ENCODE data around the gene EMC8.

EMC8 gene

GRCh38 chr16:85781695-85782370 lies 17.5 kb downstream of the EMC8 start:
- no peak for DNase-seq

- no peak for DNase-seq
Observed at GRCh38 chr16:85781156-85781555, 18.2 kb downstream of the EMC8 start.

GRCh38 chr16:85780281-85780680 lies 19.1 kb downstream of the EMC8 start:
- no peak for DNase-seq

GRCh38 chr16:85778873-85779272 lies 20.5 kb downstream of the EMC8 start:
- DNase-seq = no peak

- no peak for DNase-seq
Observed at GRCh38 chr16:85777583-85778310, 21.6 kb downstream of the EMC8 start.

- DNase-seq = no peak
Observed at GRCh38 chr16:85774811-85775210, 24.5 kb downstream of the EMC8 start.

- DNase-seq = no peak
Observed at GRCh38 chr16:85774136-85774535, 25.2 kb downstream of the EMC8 start.

GRCh38 chr16:85773044-85773443 lies 26.3 kb downstream of the EMC8 start:
- DNase-seq = no peak

GRCh38 chr16:85770741-85771140 lies 28.6 kb downstream of the EMC8 start:
- no peak for DNase-seq

GRCh38 chr16:85768199-85768598 lies 31.1 kb downstream of the EMC8 start:
- no peak for DNase-seq

GRCh38 chr16:85767531-85767930 lies 31.8 kb downstream of the EMC8 start:
- DNase-seq = no peak

- DNase-seq = no peak
Observed at GRCh38 chr16:85765767-85766166, 33.6 kb downstream of the EMC8 start.

GRCh38 chr16:85765211-85765610 lies 34.1 kb downstream of the EMC8 start:
- DNase-seq = no peak

GRCh38 chr16:85763616-85764015 lies 35.7 kb downstream of the EMC8 start:
- DNase-seq = no peak

GRCh38 chr16:85762970-85763369 lies 36.4 kb downstream of the EMC8 start:
- no peak for DNase-seq

- DNase-seq = no peak
Observed at GRCh38 chr16:85761861-85762260, 37.5 kb downstream of the EMC8 start.

GRCh38 chr16:85759631-85760419 lies 39.5 kb downstream of the EMC8 start:
- no peak for DNase-seq

- no peak for DNase-seq
Observed at GRCh38 chr16:85759136-85759535, 40.2 kb downstream of the EMC8 start.

GRCh38 chr16:85757341-85757822 lies 42.0 kb downstream of the EMC8 start:
- DNase-seq = no peak

- no peak for DNase-seq
Observed at GRCh38 chr16:85755929-85756768, 43.2 kb downstream of the EMC8 start.

- peak; percentile 87 for DNase-seq
Observed at GRCh38 chr16:85754413-85754812, 44.9 kb downstream of the EMC8 start.

- no peak for DNase-seq
Observed at GRCh38 chr16:85753976-85754375, 45.4 kb downstream of the EMC8 start.

GRCh38 chr16:85753559-85753958 lies 45.8 kb downstream of the EMC8 start:
- DNase-seq = peak; percentile 80
